SK-N-SH (cell line): Measurements from ENCODE around the gene CCDC13. TPM values are rescaled to one million over a fixed set of nuclear protein-coding genes. Genes with fewer than 3 reads are reported as not detected.
A peak's percentile ranks its signal among the peaks of the same experiment; 100 is the strongest.

Source experiments
- CTCF ChIA-PET: fragments of 300-600, 350-600 bp; formaldehyde crosslinking; extraction: SDS; loops from one replicate; lab custom pipeline; 2021; lab: Yijun Ruan, JAX
- POLR2A ChIA-PET: fragments of 350-600 bp; sonication (Branson Sonifier 250); formaldehyde crosslinking; extraction: SDS; loops from one replicate; lab custom pipeline; 2020; ENCODE audit warnings: antibody characterized with exemption, inconsistent platforms; lab: Yijun Ruan, JAX
- DNase-seq: peaks from one replicate; pipeline ENCODE4 v3.0.0; 2012
- H2AFZ ChIP-seq: fragments of 200-600 bp; sonication (generic); 2 replicates; pipeline ENCODE4 v1.8.1; 2016; ENCODE audit warnings: antibody characterized with exemption, mild to moderate bottlenecking, low read depth
- H3F3A ChIP-seq: fragments of 200-600 bp; sonication (generic); replicated peaks from 2 replicates; pipeline ENCODE3; 2016; ENCODE audit warnings: antibody characterized with exemption, mild to moderate bottlenecking; ENCODE audit not compliant: insufficient read depth
- H3K27ac ChIP-seq, 2 experiments: fragments of 200-500 bp in 1 of 2; fragments of 200-600 bp in 1 of 2; sonication (Bioruptor generic) in 1 of 2; sonication (generic), shearing (Covaris generic) in 1 of 2; 2 replicates each; pipeline versions ENCODE4 v1.5.1 to v1.6.1; 2014 to 2016; ENCODE audit warnings: low read depth in 2 of 2, inconsistent platforms in 1 of 2, low read length in 1 of 2, mild to moderate bottlenecking in 1 of 2, mixed read lengths in 1 of 2
- H3K27me3 ChIP-seq: fragments of 200-600 bp; sonication (generic), shearing (Covaris generic); 2 replicates; pipeline ENCODE4 v1.6.1; 2016; ENCODE audit warnings: mixed run types; ENCODE audit not compliant: insufficient read depth
- H3K36me3 ChIP-seq, 2 experiments: fragments of 200-500 bp in 1 of 2; fragments of 200-600 bp in 1 of 2; sonication (Bioruptor generic) in 1 of 2; sonication (generic) in 1 of 2; replicated peaks in 1 of 2; 2 replicates each; pipeline versions ENCODE3 to v1.5.1; 2014 to 2016; ENCODE audit warnings: low read length in 1 of 2, mild to moderate bottlenecking in 1 of 2; ENCODE audit not compliant: insufficient read depth in 2 of 2, control insufficient read depth in 1 of 2
- H3K4me1 ChIP-seq, 2 experiments: fragments of 200-500 bp in 1 of 2; fragments of 200-600 bp in 1 of 2; sonication (Bioruptor generic) in 1 of 2; sonication (generic), shearing (Covaris generic) in 1 of 2; 2 replicates each; pipeline versions ENCODE4 v1.5.1 to v1.6.1; 2014 to 2016; ENCODE audit warnings: low read depth in 1 of 2, low read length in 1 of 2, mixed run types in 1 of 2; ENCODE audit not compliant: insufficient read depth in 2 of 2, control insufficient read depth in 1 of 2
- H3K4me2 ChIP-seq: fragments of 200-600 bp; sonication (generic), shearing (Covaris generic); 2 replicates; pipeline ENCODE4 v1.6.1; 2017; ENCODE audit warnings: mixed run types
- H3K4me3 ChIP-seq, 2 experiments: fragments of 200-500 bp in 1 of 2; fragments of 200-600 bp in 1 of 2; sonication (Bioruptor generic) in 1 of 2; sonication (generic), shearing (Covaris generic) in 1 of 2; 2 replicates each; pipeline versions ENCODE4 v1.5.1 to v1.8.1; 2014 to 2016; ENCODE audit warnings: low read depth in 2 of 2, inconsistent platforms in 1 of 2, low read length in 1 of 2, mild to moderate bottlenecking in 1 of 2, mixed read lengths in 1 of 2, moderate library complexity in 1 of 2
- H3K79me2 ChIP-seq: fragments of 200-600 bp; sonication (generic); 2 replicates; pipeline ENCODE4 v1.8.1; 2017; ENCODE audit warnings: mild to moderate bottlenecking; ENCODE audit not compliant: insufficient read depth
- H3K9ac ChIP-seq: fragments of 200-600 bp; sonication (generic); 2 replicates; pipeline ENCODE4 v1.6.1; 2017; ENCODE audit warnings: mixed run types
- H3K9me2 ChIP-seq: fragments of 200-600 bp; sonication (generic); 2 replicates; pipeline ENCODE4 v1.6.1; 2017; ENCODE audit warnings: mixed run types
- H3K9me3 ChIP-seq: fragments of 200-600 bp; sonication (generic); 2 replicates; pipeline ENCODE4 v1.6.1; 2017; ENCODE audit warnings: mixed run types, mild to moderate bottlenecking, moderate library complexity
- H4K20me1 ChIP-seq: fragments of 200-600 bp; sonication (generic); 2 replicates; pipeline ENCODE4 v1.6.1; 2017; ENCODE audit warnings: mild to moderate bottlenecking, mixed run types; ENCODE audit not compliant: insufficient read depth
- CHD2 ChIP-seq: fragments of 150-350 bp; IDR thresholded peaks from 2 replicates; pipeline ENCODE4 v1.6.1; 2018; ENCODE audit warnings: low read length; ENCODE audit not compliant: partially characterized antibody
- EZH2phosphoT487 ChIP-seq: fragments of 200-600 bp; sonication (generic); IDR thresholded peaks from 2 replicates; pipeline ENCODE4 v1.6.1; 2017; ENCODE audit warnings: low read depth, mixed run types, mild to moderate bottlenecking, antibody characterized with exemption, moderate library complexity, borderline replicate concordance
- FOSL2 ChIP-seq: IDR thresholded peaks from 2 replicates; pipeline ENCODE4 v1.4.0; 2012; ENCODE audit warnings: low read depth, mild to moderate bottlenecking, moderate library complexity, borderline replicate concordance
- FOXJ3 ChIP-seq: sonication (generic); formaldehyde crosslinking; IDR thresholded peaks from 2 replicates; pipeline ENCODE4 v1.5.1; 2020; ENCODE audit warnings: mild to moderate bottlenecking, missing genetic modification reagents
- FOXM1 ChIP-seq: IDR thresholded peaks from 2 replicates; pipeline ENCODE4 v1.4.0; 2012; ENCODE audit warnings: low read depth, mild to moderate bottlenecking
- GABPA ChIP-seq: IDR thresholded peaks from 2 replicates; pipeline ENCODE4 v1.4.0; 2012; ENCODE audit warnings: low read depth, mild to moderate bottlenecking
- IRF3 ChIP-seq: fragments of 150-350 bp; IDR thresholded peaks from 2 replicates; pipeline ENCODE4 v1.6.1; 2016; ENCODE audit warnings: mild to moderate bottlenecking, low read depth, low read length
- JUND ChIP-seq: IDR thresholded peaks from 2 replicates; pipeline ENCODE4 v1.4.0; 2012
- MAX ChIP-seq: IDR thresholded peaks from 2 replicates; pipeline ENCODE4 v1.4.0; 2012; ENCODE audit warnings: low read depth
- MEF2A ChIP-seq: IDR thresholded peaks from 2 replicates; pipeline ENCODE4 v1.4.0; 2012; ENCODE audit warnings: low read depth, borderline replicate concordance
- MXI1 ChIP-seq: IDR thresholded peaks from 2 replicates; pipeline ENCODE4 v1.6.1; 2012; ENCODE audit warnings: mild to moderate bottlenecking, low read depth, low read length, improper control_type of control experiment
- NFIC ChIP-seq: IDR thresholded peaks from 2 replicates; pipeline ENCODE4 v1.4.0; 2012; ENCODE audit warnings: borderline replicate concordance
- NRF1 ChIP-seq: IDR thresholded peaks from 2 replicates; pipeline ENCODE4 v1.6.1; 2012; ENCODE audit warnings: low read depth, mild to moderate bottlenecking, low read length
- PBX3 ChIP-seq: IDR thresholded peaks from 2 replicates; pipeline ENCODE4; 2012
- POLR2AphosphoS5 ChIP-seq: IDR thresholded peaks from 2 replicates; pipeline ENCODE4 v1.6.1; 2012; ENCODE audit warnings: low read depth, low read length
- RCOR1 ChIP-seq: fragments of 150-350 bp; IDR thresholded peaks from 2 replicates; pipeline ENCODE4 v1.6.1; 2017; ENCODE audit warnings: antibody characterized with exemption, low read length
- REST ChIP-seq: IDR thresholded peaks from 2 replicates; pipeline ENCODE4 v1.6.1; 2012; ENCODE audit warnings: mild to moderate bottlenecking, low read depth, low read length, moderate library complexity
- RXRA ChIP-seq: IDR thresholded peaks from 2 replicates; pipeline ENCODE4 v1.4.0; 2012; ENCODE audit warnings: low read depth, mild to moderate bottlenecking, borderline replicate concordance
- SIN3A ChIP-seq: IDR thresholded peaks from 2 replicates; pipeline ENCODE4 v1.6.1; 2012; ENCODE audit warnings: low read depth, mild to moderate bottlenecking, low read length, moderate library complexity, borderline replicate concordance
- SMC3 ChIP-seq: IDR thresholded peaks from 2 replicates; pipeline ENCODE4 v1.6.1; 2012; ENCODE audit warnings: low read depth, low read length, improper control_type of control experiment
- TAF1 ChIP-seq: IDR thresholded peaks from 2 replicates; pipeline ENCODE4 v1.6.1; 2012; ENCODE audit warnings: low read depth, mild to moderate bottlenecking, low read length, moderate library complexity, borderline replicate concordance
- TEAD4 ChIP-seq: IDR thresholded peaks from 2 replicates; pipeline ENCODE4 v1.4.0; 2012; ENCODE audit warnings: mild to moderate bottlenecking, borderline replicate concordance; ENCODE audit not compliant: insufficient read depth
- USF1 ChIP-seq: IDR thresholded peaks from 2 replicates; pipeline ENCODE4 v1.4.0; 2012; ENCODE audit warnings: low read depth, borderline replicate concordance
- USF2 ChIP-seq: fragments of 150-350 bp; IDR thresholded peaks from 2 replicates; pipeline ENCODE4 v1.6.1; 2017; ENCODE audit warnings: antibody characterized with exemption, low read length, low read depth, borderline replicate concordance
- YY1 ChIP-seq: IDR thresholded peaks from 2 replicates; pipeline ENCODE4 v1.4.0; 2012; ENCODE audit warnings: low read depth, mild to moderate bottlenecking
- WGBS: methylation state at CpG from one replicate; pipeline ENCODE4 v1.1.6; 2017; ENCODE audit warnings: low lambda C conversion rate; 5-methylcytosine and 5-hydroxymethylcytosine counted together
- polyA plus RNA-seq, 3 experiments: library from polyadenylated mRNA; depleted of rRNA; stranded (reverse); fragments of >200 nt; gene quantifications; 2 replicates each; pipeline ENCODE4 v1.2.3, GENCODE V29; 2012

CCDC13 gene
- 0.66 and 1.3 TPM in 2 replicates for polyA plus RNA-seq (2012; rRNA removed)
- 0.37 and 0.82 TPM in 2 replicates for polyA plus RNA-seq (2012; cell fraction: cytosol; rRNA removed)
- polyA plus RNA-seq (2012; cell fraction: nucleus; rRNA removed), result 2.9 and 3.2 TPM in 2 replicates

GRCh38 chr3:42772670-42773408 is at the start of gene CCDC13:
Gene CCDC13 (minus strand): TSS chr3:42773253. CDS start chr3:42758345, 14,908 bp downstream.
- no peaks in the 10 kb centered on the region for H3K9me2 ChIP-seq
- no peaks in the 10 kb centered on the region for H3K27me3 ChIP-seq
- peaks cover 0 to 3% of the 10 kb centered on the region in 2 experiments; a peak in 1 of 4 replicates for H3K4me1 ChIP-seq
- 18% methylated on average over 52 of the region's 63 CpGs for WGBS
- peak within 1 kb of the TSS; percentile 62; the same call in 1 of the 2 replicates for H3K9ac ChIP-seq
- H3K9me3 ChIP-seq, result no peaks in the 10 kb centered on the region
- CTCF ChIA-PET, result no interaction called here
- H3K79me2 ChIP-seq, result no peaks in the 10 kb centered on the region
- H2AFZ ChIP-seq, result peak within 1 kb of the TSS; percentile 73
- no peaks in the 10 kb centered on the region for H4K20me1 ChIP-seq
- H3F3A ChIP-seq, result peaks cover 14% of the 10 kb centered on the region
- POLR2A ChIA-PET, result no interaction called here
- H3K4me3 ChIP-seq, result peak within 1 kb of the TSS; percentile 56 to 71
- peaks cover 0 to 4% of the 10 kb centered on the region in 2 experiments for H3K36me3 ChIP-seq
- peak within 1 kb of the TSS; percentile 72 for H3K4me2 ChIP-seq
- H3K27ac ChIP-seq, result peak within 1 kb of the TSS in 1 of 2 experiments; percentile 48; a peak in 1 of 4 replicates
- peak; percentile 95 for DNase-seq
- TF ChIP-seq FOXJ3 (CRISPR knock-in tag), result no peak
- peak; percentile 49; the same call in 1 of the 2 replicates for TF ChIP-seq NFIC
- no peak for TF ChIP-seq SMC3
- peak; percentile 68; the same call in 1 of the 2 replicates for TF ChIP-seq YY1
- TF ChIP-seq POLR2AphosphoS5, result peak; percentile 52; the same call in 1 of the 2 replicates
- peak; percentile 76 for TF ChIP-seq TAF1
- TF ChIP-seq USF2, result no peak
- no peak for TF ChIP-seq EZH2phosphoT487
- TF ChIP-seq USF1, result peak; percentile 11; the same call in 1 of the 2 replicates
- TF ChIP-seq REST, result no peak; the same call in 1 of the 2 replicates
- TF ChIP-seq RXRA, result no peak
- TF ChIP-seq FOSL2, result no peak
- no peak for TF ChIP-seq FOXM1
- TF ChIP-seq SIN3A, result peak; percentile 78
- no peak for TF ChIP-seq JUND
- peak; percentile 61 for TF ChIP-seq PBX3
- TF ChIP-seq MAX, result peak; percentile 72
- no peak; the same call in 1 of the 2 replicates for TF ChIP-seq GABPA
- peak; percentile 58 for TF ChIP-seq CHD2
- no peak for TF ChIP-seq NRF1
- no peak for TF ChIP-seq MEF2A
- 0 out of 2 replicates have a peak, but pooled peaks have one; percentile 31 for TF ChIP-seq RCOR1
- TF ChIP-seq MXI1, result peak; percentile 98
- no peak for TF ChIP-seq IRF3
- TF ChIP-seq TEAD4, result no peak
